Measurements from ENCODE around the gene ELMOD1. TPM values are rescaled to one million over a fixed set of nuclear protein-coding genes. Genes with fewer than 3 reads are reported as not detected.

Gene ELMOD1
- total and polyA plus RNA-seq, 4 donors = 0.14 to 0.42 TPM; not detected in 2

DNA sequence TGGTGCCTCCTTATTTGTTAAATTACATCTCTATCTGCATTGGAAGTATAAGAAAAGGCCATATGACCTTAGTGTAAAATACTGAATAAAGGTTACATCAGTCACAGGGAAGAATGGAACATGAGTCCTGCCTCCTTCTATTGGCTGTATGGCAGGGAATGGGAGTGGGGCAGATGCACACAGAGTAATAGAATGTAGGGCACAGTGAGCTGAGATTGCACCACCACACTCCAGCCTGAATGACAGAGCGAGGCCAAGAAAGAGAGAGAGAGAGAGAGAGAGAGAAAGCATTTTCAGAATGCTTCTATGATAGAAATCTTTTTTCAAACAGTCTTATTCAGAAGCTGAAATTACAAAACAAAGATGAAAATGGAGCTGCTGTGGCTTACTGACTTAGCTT is 62.1 kb downstream of the ELMOD1 start (continued):
- TF ChIP-seq YY1 (IDR thresholded peaks at IDR 0.05) = no peak
- TF ChIP-seq, protein P1, sequence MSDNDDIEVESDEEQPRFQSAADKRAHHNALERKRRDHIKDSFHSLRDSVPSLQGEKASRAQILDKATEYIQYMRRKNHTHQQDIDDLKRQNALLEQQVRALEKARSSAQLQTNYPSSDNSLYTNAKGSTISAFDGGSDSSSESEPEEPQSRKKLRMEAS (IDR thresholded peaks at IDR 0.05) = no peak
- no peak for TF ChIP-seq EGR1 (IDR thresholded peaks at IDR 0.05; ENCODE audit: low read depth in 2 of 2)
- no peak for TF ChIP-seq HNF4A (conservative IDR thresholded peaks at IDR 0.05)
- no peak for TF ChIP-seq FOXA1 (IDR thresholded peaks at IDR 0.05)
- no peak for TF ChIP-seq NR2F2 (IDR thresholded peaks at IDR 0.05)
- TF ChIP-seq RXRA (IDR thresholded peaks at IDR 0.05) = no peak
- TF ChIP-seq, protein P2, sequence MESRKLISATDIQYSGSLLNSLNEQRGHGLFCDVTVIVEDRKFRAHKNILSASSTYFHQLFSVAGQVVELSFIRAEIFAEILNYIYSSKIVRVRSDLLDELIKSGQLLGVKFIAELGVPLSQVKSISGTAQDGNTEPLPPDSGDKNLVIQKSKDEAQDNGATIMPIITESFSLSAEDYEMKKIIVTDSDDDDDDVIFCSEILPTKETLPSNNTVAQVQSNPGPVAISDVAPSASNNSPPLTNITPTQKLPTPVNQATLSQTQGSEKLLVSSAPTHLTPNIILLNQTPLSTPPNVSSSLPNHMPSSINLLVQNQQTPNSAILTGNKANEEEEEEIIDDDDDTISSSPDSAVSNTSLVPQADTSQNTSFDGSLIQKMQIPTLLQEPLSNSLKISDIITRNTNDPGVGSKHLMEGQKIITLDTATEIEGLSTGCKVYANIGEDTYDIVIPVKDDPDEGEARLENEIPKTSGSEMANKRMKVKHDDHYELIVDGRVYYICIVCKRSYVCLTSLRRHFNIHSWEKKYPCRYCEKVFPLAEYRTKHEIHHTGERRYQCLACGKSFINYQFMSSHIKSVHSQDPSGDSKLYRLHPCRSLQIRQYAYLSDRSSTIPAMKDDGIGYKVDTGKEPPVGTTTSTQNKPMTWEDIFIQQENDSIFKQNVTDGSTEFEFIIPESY (IDR thresholded peaks at IDR 0.05) = no peak
- TF ChIP-seq RAD21 (IDR thresholded peaks at IDR 0.05) = no peak

DNA sequence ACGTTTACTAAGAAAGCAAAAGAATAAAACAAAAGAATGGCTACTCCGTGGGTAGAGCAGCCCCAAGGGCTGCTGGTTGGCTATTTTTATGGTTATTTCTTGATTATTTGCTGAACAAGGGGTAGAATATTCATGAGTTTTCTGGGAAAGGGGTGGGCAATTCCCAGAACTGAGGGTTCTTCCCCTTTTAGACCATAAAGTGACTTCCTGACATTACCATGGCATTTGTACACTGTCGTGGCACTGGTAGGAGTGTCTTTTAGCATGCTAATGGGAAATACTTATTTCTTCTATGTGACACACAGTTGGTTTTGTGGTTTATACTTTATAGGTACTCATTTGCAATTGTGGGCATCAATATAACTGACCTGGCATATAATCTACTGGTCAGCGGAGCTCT is 64.7 kb downstream of the ELMOD1 start:
- no peak overlapping the region for H3K4me3 ChIP-seq (ENCODE audit: low read depth in 1 of 3, low read length in 3 of 3)
- no peaks in the 10 kb centered on the region for H3K9me3 ChIP-seq (ENCODE audit: control insufficient read depth in 4 of 4, low read length in 3 of 4)
- peaks cover 0 to 2% (median 0%) of the 10 kb centered on the region in 4 donors for H3K4me1 ChIP-seq (ENCODE audit: control insufficient read depth in 4 of 4, insufficient read depth in 4 of 4, low read length in 3 of 4)
- H3K27me3 ChIP-seq (ENCODE audit: control insufficient read depth in 4 of 4, insufficient read depth in 4 of 4, low read length in 3 of 4) = no peaks in the 10 kb centered on the region
- TF ChIP-seq YY1 (IDR thresholded peaks at IDR 0.05) (no peak), TAF1 (conservative IDR thresholded peaks at IDR 0.05) (no peak), SP1 (IDR thresholded peaks at IDR 0.05) (no peak), GABPA (IDR thresholded peaks at IDR 0.05 in 1 of 2, conservative IDR thresholded peaks at IDR 0.05 in 1 of 2) (no peak), EGR1 (IDR thresholded peaks at IDR 0.05; ENCODE audit: low read depth in 2 of 2) (no peak), HNF4G (IDR thresholded peaks at IDR 0.05) (no peak), HNF4A (conservative IDR thresholded peaks at IDR 0.05) (no peak)
- TF ChIP-seq, protein P3, sequence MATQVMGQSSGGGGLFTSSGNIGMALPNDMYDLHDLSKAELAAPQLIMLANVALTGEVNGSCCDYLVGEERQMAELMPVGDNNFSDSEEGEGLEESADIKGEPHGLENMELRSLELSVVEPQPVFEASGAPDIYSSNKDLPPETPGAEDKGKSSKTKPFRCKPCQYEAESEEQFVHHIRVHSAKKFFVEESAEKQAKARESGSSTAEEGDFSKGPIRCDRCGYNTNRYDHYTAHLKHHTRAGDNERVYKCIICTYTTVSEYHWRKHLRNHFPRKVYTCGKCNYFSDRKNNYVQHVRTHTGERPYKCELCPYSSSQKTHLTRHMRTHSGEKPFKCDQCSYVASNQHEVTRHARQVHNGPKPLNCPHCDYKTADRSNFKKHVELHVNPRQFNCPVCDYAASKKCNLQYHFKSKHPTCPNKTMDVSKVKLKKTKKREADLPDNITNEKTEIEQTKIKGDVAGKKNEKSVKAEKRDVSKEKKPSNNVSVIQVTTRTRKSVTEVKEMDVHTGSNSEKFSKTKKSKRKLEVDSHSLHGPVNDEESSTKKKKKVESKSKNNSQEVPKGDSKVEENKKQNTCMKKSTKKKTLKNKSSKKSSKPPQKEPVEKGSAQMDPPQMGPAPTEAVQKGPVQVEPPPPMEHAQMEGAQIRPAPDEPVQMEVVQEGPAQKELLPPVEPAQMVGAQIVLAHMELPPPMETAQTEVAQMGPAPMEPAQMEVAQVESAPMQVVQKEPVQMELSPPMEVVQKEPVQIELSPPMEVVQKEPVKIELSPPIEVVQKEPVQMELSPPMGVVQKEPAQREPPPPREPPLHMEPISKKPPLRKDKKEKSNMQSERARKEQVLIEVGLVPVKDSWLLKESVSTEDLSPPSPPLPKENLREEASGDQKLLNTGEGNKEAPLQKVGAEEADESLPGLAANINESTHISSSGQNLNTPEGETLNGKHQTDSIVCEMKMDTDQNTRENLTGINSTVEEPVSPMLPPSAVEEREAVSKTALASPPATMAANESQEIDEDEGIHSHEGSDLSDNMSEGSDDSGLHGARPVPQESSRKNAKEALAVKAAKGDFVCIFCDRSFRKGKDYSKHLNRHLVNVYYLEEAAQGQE (IDR thresholded peaks at IDR 0.05) = no peak
- TF ChIP-seq, protein P4, sequence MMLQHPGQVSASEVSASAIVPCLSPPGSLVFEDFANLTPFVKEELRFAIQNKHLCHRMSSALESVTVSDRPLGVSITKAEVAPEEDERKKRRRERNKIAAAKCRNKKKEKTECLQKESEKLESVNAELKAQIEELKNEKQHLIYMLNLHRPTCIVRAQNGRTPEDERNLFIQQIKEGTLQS (IDR thresholded peaks at IDR 0.05) = no peak
- TF ChIP-seq, protein P2 (IDR thresholded peaks at IDR 0.05) = no peak
- 56% methylated on average over 4 of the region's 4 CpGs for WGBS
- no peaks in the 10 kb centered on the region for H3K36me3 ChIP-seq (ENCODE audit: control insufficient read depth in 4 of 4, insufficient read depth in 3 of 4, low read depth in 1 of 4, low read length in 3 of 4)
- H3K27ac ChIP-seq (ENCODE audit: low read depth in 1 of 2, low read length in 2 of 2) = no peak overlapping the region
- no peak for DNase-seq (ENCODE audit: low spot score)
- H3K9ac ChIP-seq (ENCODE audit: low read depth in 1 of 2, low read length in 2 of 2) = no peak overlapping the region
